NCI-H187 treated with DMSO at 0.1 percent for 48 hours (cell line): ENCODE results near the gene NUDT21.
"Not testable (repeated sequence)": the region's sequence is repeated elsewhere in the genome, so short reads cannot be mapped to it uniquely, and the experiment has no call there.

Experiments
- DNase-seq: peaks from one replicate; lab custom pipeline; 2025; lab: John Stamatoyannopoulos, UW

The NUDT21 gene

DNA sequence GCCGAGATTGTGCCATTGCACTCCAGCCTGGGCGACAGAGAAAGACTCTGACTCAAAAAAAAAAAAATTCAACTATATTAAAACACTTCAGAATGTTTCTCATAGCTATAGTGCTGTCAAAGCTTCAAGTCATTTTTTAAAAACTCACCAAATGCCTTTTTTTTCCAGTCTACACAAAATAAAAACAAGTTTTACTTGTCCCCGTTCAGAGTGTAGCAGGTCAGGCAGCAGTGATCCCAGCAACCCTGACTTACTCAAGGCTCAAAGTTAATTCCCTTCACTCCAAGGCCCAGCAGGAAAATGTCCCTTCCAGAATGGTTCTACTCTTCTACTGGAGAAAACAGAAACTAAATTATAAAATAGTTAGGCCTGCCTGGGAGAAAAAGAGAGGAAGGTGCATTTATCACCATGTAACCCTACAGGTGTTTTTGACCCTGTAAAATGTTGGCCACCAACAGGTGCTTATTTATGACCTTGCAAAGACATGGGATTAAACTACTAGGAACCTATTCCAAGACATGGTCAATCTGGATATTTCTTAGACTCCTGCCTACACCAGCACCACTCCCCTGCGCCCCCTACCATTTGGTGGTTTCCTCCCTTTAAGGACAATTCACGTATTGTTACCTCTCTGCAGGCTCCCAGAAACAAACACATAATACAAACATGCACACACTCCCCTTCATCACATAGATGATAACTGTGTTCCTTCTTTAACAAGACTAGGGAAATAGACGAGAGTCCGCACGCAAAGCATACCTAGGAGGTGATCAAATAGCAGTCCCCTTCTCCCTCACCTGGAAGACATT, 31.2 kb downstream of the NUDT21 start:
- no peak for DNase-seq

DNA sequence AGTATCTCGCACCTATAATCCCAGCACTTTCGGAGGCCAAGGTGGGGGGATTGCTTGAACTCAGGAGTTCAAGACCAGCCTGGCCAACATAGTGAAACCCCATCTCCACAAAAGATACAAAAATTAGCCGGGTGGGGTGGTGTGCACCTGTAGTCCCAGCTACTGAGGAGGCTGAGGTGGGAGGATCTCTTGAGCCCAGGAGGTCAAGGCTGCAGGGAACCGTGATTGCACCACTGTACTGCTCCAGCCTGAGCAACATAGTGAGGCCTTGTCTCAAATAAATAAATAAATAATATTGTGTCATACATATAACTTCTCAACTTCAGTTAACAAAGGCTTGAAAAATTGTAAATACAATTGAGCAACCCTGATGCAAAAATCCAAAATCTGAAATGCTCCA, 34.0 kb downstream of the NUDT21 start:
- no peak for DNase-seq

DNA sequence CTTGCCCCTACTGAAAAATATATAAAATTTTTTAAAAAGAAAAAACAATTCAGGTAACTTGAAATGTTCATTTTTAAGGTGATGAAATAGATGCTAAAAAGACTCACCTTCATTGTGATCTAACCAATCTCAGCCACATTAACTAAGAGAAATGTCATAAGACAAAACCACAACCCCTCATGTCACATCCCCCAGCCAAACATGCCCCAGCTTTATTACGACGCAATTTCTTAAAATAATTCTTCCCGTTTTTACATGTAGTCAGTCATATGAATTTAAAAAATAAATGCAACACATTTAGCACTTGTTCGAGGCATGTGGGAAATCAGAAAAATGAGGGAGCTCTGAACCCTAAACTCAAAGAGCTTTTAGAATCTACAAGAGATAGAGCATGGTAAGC, 35.3 kb downstream of the NUDT21 start:
- no peak for DNase-seq

DNA sequence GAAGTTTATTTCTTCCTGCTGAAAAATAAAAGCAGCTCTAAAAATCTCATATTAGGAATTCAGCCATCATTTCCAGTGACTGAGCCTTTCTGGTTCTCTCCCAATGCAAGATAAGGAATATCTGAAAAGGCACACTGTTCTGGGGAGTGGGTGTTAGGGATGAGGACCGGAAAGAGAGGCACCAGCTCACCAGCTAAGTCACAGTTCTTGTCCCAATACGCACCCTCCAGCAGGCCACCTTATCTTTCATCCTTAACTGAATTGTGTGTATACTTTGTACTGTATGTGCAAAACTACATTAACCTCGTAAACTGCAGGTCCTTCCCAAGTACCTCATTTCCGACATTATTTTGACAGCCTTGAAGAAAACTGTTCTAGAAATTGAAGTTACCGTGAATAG, 36.8 kb downstream of the NUDT21 start:
- no peak for DNase-seq

DNA sequence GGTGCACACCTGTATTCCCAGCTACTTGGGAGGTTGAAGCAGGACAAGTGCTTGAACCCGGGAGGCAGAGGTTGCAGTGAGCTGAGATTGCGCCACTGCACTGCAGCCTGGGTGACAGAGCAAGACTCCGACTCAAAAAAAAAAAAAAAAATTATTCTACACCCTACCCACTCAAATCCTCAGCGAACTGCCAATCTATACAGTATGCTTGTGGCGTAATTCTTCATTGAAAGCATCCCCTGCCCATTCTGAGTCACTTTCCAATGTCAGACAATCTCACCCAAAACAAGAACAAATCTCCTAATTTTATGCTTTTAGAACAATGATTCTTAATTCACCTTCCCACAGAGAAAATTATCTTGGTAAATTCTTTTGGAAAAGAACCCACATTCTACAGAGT, 37.8 kb downstream of the NUDT21 start:
- DNase-seq = no peak

DNA sequence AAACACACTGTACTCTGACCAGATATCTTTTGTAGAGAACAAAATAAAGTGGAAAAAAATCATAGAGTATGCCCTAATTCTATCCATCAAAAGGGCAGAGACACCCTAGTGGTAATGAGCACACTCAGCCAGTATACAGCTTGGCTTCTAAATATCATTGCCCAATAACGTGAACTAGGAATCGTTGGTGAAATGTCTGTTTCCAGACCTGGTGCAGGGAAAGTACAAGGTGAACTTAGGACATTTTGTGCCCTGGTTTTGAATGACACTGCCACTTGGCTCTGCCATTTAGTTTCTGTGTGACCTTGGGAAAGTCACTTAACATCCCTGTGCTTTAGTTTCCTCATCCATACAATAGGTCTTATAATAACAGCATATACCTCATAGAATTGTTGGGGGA, 39.5 kb downstream of the NUDT21 start:
- DNase-seq = no peak

DNA sequence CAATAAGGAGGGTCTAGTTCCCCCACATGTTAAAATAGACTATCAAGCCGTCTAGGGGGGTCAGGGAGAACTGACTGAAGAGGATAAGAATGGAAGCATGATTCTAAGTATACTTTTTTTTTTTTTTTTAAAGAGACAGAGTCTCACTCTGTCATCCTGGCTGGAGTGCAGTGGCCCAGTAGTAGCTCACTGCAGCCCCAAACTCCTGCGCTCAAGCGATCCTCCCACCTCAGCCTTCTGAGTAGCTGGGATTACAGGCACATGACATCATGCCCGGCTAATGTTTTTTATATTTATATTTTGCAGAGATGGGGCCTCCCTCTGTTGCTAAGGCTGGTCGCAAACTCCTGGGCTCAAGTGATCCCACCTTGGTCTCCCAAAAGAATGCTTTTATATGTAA, 40.0 kb downstream of the NUDT21 start:
- DNase-seq = no peak

DNA sequence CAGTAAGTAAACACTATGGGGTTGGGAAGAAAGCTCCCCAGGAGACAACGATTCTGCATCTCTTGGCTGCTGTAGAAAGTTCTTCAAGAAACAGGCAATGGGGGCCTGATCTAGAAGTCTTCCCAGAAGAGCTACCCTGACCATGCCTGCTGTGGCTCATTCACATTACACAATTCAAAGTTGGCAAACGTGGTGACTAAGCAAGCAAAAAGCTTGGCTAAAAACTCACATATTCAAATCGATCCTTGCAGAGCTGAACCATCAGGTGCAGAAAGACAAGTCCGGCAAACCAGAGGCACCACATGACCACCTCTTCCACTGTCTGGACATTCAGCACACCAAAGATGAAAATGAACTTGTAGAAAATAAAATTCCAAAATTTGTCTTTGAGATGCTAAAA, 41.9 kb downstream of the NUDT21 start:
- no peak for DNase-seq

DNA sequence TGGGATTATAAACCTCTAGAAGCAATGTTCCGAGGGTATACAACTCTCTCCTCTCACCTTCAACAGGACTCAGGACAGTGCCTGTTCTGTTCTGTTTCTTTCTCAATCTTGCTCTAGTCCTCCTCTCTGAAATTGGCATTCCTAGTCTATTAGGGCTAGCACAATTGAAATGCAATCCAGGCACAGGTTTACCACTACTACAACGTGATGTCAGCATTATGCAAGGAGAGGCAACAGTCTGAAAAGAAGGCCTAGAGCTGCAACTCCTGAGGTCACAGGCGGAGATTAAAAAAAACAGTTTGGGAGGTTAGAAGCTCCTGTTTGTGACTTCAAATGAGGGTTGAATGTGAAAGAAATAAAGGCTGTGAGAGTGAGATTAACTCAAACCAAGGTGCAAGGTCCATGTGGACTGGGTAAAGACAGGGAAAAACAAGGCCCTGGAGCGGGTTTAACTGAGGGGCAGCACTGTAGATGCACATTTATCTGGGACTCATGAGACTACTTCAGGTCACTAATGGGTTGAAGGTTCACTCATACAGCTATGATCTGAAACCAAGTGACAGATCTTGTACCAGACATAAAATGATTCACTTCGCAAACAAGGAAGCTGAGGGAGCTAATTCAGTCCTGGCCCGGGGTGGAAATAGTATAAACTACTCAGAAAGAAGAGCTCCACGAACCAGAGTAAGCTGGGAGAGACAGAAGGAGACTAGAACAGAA, 42.6 kb downstream of the NUDT21 start:
- no peak for DNase-seq

DNA sequence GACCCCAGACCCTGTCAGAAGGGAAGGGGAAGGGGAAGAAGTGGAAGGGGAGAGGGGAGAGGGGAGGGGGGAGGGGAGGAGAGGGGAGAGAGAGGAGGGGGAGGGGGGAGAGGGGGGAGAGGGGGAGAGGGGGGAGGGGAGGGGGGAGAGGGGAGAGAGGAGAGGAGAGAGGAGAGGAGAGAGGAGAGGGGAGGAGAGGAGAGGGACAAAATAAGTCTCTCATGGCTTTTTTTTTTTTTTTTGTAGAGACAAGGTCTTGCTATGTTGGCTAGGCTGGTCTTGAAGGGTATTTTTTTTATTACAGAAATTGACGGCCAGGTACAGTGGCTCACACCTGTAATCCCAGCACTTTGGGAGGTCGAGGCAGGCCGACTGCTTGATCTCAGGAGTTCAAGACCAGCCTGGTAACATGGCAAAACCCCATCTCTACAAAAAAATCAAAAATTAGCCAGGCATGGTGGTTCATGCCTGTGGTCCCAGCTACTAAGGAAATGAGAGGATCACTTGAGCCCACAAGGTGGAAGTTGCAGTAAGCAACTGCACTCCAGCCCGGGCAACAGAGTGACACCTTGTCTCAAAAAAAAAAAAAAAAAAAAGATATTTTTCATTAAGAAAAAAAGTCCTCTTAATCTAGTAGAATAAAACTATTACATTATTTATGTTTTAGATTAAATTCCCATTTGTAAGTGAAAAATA, 45.0 kb downstream of the NUDT21 start:
- DNase-seq = no peak

DNA sequence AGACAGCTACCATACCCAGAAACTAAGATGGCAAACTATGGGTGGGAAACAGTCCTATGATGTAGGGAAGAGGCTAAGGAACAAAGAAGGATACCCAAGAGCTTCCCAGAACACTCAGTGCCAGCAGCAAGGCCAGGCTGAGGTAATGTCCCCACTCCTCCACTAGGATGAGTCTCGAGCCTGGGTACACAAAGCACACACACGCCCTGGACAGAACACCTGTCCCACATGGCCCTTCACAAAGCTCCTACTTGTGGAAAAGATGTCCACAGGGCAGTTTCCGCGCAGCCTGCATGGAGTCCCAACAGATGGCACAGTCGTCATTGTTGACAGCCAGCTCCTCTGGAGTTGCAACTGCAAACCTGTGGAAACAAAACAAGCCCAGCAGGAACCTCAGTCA, 49.6 kb downstream of the NUDT21 start:
- DNase-seq = no peak

DNA sequence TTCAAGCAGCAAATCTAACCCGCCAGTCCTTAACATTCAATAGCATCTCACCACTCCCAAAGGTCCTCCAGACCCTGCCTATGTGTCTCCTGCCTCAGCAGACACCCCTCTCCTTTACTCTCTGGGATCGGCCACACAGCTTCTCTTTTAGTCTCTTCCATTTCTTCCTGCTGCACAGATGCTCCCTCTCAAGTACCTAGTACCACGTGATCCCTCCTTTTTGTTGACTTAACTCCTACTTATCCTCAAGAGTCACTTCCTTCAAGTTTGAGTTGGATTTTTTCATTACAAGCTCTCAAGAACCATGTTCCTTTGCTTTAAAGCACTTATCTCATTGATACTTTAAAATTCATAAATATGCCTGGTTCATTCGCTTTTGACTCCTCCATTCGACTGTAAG, 50.7 kb downstream of the NUDT21 start:
- peak; percentile 25 for DNase-seq

DNA sequence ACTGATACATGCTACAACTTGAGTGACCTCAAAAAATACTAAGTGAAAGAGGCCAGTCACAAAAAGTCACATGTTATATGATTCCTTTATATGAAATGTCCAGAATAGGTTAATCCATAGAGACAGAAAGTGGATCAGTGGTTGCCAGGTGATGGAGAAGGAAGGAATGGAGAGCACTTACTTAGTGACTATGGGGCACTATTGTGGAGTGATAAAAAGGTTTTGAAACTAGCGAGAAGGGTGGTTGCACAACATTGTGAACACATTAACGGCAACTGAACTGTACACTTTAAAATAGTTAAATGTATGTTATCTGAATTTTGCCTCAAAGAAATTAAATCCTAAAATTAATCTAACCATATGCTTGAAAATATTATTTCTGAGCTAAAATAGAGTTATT, 51.6 kb downstream of the NUDT21 start:
- DNase-seq = no peak

DNA sequence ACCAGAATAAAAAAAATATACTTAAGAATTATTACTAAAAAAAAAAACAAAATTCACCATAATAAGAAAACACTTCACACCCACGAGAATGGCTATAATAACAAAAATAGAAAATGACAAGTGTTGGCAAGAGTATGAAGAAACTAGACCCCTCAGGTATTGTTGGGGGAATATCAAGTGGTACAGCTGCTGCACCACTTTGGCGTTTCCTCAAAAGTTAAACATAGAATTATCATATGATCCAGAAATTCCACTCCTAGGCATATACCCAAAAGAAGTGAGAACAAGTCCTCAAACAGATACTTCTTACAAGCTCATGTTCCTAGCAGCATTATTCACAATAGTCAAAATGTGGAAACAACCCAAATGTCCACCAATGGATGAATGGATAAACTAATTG, 52.1 kb downstream of the NUDT21 start:
- no peak for DNase-seq

DNA sequence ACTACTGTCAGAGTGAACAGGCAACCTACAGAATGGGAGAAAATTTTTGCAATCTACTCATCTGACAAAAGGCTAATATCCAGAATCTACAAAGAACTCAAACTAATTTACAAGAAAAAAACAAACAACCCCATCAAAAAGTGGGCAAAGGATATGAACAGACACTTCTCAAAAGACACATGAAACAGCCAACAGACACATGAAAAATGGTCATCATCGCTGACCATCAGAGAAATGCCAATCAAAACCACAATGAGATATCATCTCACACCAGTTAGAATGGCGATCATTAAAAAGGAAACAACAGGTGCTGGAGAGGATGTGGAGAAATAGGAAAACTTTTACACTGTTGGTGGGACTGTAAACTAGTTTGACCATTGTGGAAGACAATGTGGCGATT, 54.4 kb downstream of the NUDT21 start:
- DNase-seq = not testable (repeated sequence)

DNA sequence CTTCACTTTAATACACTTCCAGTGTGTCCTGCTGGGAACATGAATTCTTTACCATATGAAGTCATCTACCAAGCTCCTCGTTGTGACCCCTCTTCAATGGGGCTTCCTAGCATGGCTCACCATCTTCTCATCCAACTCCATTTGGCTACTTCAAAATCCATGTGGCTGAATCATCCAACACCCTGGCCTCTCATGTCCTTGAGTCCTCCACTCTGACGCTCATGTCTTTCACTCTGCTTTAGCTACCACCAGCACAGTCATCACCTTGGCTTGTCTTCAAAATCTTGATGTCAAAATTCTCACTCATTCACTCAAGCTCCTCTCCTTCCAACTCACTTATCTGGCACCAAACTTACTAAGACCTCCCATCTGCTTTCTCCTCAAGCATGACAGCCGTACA, 61.6 kb downstream of the NUDT21 start:
- DNase-seq = no peak

DNA sequence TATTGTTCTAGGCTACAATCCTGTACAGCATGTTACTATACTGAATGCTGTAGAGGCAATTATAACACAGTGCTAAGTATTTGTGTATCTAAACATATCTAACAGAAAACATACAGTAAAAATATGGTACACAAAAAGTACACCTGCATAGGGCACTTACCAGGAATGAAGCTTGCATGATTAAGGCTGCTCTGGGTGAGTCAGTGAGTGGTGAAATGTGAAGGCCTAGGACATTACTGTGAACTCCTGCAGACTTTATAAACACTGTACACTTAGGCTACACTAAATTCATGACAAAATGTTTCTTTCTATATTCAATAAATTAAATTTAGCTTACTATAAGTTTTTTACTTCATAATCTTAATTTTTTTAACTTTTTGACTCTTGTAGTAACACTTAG, 62.9 kb downstream of the NUDT21 start:
- DNase-seq = no peak

DNA sequence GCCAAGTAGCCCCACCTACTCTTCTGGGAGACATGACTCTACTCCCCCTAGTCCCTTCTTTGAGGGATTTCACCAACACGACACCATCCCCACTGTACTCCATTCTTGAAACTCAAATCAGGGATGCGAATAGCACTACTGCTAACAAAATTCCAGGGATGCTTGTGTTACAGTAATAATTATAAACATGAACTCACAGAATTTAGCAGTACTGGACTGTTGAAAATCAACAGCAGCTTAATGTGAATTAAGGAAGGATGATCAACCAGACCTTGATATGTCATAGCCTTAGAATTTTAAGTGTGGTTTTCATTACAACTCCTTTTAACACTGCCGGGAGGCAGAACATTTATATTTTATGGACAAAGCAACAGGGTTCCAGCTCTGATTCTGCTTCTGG, 63.7 kb downstream of the NUDT21 start:
- DNase-seq = no peak

DNA sequence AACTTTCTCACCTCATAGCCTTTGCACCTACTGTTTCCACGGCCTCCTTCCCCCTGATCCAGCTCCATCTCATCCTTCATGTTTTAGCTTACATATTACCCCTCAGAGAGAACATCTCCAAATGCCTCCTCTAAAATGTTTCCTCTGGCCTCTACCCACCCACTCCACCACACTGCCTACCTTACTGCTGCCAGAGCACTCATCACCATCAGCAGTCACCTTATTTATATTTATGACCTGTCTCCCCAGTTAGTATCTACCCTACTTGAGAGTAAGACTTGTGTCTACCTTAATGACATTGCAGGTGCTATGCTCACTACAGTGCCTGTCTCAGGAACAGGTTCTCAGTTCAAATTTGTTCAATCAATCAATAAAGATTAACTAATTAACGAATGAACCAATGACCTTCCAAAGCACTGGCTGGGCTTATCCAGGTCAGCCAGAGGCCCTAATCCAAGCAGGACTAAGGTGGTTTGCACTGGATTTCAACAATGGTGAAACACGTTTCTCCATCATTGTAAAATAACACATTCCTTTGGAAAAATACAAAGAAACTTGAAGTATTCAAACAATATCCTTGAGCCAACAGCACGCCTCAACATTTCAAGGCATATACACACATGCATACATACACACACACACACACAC, 66.9 kb downstream of the NUDT21 start:
- DNase-seq = no peak

DNA sequence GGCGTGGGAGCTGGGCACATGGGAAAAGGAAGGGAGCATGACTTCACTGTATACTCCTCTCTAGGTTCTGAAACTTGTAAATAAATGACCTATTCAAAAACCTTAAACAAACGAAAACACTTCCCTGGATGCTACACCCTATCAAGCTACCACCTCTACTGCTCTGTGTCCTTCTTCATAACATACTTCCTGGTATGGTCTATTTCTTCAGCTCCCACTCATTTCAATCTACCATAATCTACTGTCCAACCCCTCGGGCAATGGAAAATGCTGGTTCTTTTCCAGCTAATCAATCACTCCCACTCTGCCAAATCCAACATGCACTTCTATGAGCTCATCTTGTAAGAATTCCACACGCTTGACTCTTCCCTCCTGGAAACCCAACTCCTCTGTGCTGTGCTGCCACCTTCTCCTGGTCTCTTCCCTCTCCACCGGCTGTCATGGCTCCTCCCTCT, 68.2 kb downstream of the NUDT21 start:
- no peak for DNase-seq

DNA sequence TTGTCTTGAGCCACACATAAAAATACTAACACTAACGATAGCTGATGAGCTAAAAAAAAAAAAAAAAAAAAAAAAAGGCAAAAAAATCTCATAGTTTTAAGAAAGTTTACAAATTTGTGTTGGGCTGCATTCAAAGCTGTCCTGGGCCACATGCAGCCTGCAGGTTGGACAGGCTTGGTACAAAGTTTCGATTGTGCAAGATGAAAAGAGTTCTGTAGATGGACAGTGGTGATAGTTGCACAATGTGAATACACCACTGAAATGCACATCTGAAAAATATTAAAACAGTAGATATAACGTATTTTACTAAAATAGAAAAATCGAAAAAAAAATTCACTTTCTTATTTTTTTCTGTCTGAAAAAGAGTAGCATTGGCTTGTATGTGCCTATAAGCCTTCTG, 68.7 kb downstream of the NUDT21 start:
- DNase-seq = no peak

DNA sequence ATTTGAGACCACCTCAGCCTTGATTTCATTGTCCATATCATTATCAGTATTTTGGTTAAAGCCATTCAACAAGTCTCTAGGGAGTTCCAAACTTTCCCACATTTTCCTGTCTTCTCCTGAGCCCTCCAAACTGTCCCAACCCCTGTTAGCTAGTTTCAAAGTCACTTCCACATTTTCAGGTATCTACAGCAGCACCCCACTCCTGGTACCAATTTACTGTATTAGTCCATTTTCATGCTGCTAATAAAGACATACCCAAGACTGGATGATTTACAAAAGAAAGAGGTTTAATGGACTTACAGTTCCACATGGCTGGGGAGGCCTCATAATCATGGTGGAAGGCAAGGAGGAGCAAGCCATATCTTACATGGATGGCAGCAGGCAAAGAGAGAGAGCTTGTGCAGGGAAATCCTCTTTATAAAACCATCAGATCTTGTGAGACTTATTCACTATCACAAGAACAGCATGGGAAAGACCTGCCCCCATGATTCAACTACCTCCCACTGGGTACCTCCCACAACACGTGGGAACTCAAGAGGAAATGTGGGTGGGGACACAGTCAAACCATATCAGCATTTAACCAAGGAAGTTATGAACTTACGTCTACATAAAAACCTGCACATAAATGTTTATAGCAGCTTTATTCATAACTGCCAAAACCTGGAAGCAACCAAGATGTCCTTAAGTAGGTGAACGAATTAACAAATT, 70.2 kb downstream of the NUDT21 start:
- not testable (repeated sequence) for DNase-seq
